GM21786 (cell line): Measurements from ENCODE around the gene HECTD4.
"Not testable (repeated sequence)": the region's sequence is repeated elsewhere in the genome, so short reads cannot be mapped to it uniquely, and the experiment has no call there.

Experiments
- ATAC-seq: cut with Tn5 transposase; IDR thresholded peaks from one replicate; pipeline ENCODE4 v1.9.1; 2021; ENCODE audit not compliant: unreplicated experiment

HECTD4 gene

GRCh38 chr12:112164011-112164660 lies 218.1 kb downstream of the HECTD4 start:
- no peak for ATAC-seq

- no peak for ATAC-seq
Observed at GRCh38 chr12:112163471-112163991, 218.7 kb downstream of the HECTD4 start.

DNA sequence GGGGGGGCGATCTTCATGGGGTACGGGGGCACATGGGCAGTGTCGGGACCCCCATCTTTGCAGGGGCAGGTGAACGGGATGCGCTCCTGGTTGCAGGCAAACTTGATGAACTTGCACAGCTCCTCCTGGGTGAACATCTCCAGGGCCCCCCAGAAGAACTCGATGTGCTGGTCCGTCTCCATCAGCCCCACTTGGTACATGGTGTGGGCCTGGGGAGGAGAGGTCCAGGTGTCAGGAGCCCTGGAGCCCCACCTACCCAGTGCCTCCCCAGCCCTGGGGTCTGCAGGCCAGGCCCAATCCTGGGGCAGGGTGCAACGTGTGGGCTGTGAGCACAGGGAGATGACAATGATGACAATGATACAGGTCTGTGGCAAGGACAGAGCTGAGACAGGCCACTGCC lies 219.2 kb downstream of the HECTD4 start:
- no peak for ATAC-seq

DNA sequence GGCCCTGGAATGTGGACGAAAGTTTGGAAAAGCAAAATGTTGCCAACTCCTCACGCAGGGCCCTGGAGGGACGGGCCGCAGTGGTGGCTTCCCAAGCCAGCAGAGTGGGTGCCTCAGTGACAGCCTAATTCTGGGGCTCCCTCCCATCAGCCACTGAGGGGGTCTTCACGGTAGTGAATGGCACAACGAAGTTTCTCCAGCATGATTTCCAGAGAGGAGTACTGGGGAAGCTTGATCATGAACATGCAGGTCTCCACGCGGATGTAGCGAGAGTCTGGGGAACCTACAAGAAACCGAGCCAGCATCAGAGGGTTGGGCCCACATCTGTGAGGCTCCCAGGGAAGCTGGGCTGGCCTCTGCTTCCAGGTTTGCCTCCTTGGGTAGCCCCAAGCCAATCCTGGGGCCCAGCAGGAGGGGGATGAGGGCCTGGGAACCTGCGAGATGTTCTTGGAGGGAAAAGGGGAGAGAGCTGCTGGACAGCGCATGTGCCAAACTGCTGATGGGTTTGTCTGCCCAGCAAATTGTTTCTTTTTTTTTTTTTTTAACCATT lies 219.9 kb downstream of the HECTD4 start:
- ATAC-seq = no peak

- ATAC-seq = no peak
Observed at GRCh38 chr12:112161711-112162110, 220.5 kb downstream of the HECTD4 start.

DNA sequence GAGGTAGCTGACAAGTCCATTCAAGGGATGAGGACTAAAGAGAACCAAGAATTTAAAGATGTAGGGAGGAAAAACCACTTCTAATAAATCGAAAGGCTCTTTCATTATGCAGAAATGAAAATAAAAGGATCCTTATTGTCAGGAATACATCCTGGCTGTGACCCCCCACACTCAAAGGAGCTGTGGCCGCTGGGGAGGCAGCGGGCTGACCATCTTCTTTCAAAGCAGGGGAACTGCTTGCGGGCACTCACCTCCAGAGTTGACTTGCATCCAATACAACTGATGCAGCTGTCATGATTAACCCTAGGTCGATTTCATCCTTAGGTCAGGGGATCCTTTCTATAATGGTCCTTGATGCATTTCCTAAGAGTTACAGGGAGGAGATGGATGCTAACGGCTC lies 221.6 kb downstream of the HECTD4 start:
- ATAC-seq = no peak

DNA sequence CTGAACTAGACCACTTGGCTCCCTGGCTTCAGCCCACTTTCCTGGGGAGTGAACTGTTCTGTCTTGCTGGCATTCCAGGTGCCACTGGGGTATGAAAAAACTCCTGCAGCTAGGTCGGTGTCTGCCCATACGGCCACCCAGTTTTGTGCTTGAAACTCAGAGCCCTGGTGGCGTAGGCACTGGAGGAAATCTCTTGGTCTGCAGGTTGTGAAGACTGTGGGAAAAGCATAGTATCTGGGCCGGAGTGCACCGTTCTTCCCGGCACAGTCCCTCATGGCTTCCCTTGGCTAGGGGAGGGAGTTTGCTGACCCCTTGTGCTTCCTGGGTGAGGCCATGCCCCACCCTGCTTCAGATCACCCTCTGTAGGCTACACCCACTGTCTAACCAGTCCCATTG lies 223.1 kb downstream of the HECTD4 start:
- ATAC-seq = no peak

- not testable (repeated sequence) for ATAC-seq
Observed at GRCh38 chr12:112158461-112159145, 223.6 kb downstream of the HECTD4 start.

DNA sequence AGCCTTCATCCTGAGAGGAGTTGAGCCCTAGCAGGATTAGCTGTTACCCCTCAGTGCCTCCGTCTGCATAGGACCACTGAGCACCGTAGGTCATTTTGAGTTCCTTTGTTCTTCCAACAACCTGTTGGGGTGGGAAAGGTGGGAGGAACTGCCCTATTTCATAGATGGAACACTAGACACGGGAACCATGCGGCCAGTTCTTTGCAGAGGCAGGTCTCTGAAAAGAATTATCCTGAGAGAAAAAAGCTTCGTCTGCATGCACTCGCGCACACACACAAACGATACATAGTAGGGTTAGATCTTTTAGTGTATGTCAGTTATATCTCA lies 228.4 kb downstream of the HECTD4 start:
- no peak for ATAC-seq

- ATAC-seq = no peak
Observed at GRCh38 chr12:112153181-112153892, 228.9 kb downstream of the HECTD4 start.

DNA sequence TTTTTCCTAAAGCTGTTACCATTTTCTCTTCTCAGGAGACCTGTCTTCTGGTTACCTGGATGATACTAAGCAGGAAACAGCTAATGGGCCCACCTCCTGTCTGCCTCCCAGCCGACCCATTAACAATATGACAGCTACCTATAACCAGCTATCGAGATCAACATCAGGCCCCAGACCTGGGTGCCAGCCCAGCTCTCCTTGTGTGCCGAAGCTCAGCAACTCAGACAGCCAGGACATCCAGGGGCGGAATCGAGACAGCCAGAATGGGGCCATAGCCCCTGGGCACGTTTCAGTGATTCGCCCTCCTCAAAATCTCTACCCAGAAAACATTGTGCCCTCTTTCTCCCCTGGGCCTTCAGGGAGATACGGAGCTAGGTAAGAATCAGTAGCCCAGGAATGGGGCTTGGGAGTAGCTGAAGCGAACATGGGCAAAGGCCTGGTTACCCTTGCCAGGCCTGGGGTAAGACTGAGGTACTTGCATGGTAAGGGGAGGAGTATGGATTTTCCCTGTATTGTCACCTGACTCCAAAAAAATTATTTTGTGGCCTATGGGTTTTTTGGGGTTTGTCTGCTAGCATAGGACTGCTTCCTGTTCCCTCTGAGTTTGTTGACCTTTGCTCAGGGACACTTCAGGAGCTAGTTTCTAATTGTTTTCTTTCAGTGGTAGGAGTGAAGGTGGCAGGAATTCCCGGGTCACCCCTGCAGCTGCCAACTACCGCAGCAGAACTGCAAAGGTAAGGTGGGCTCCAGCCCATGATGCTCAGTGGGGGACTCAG lies 230.3 kb downstream of the HECTD4 start:
- no peak for ATAC-seq

DNA sequence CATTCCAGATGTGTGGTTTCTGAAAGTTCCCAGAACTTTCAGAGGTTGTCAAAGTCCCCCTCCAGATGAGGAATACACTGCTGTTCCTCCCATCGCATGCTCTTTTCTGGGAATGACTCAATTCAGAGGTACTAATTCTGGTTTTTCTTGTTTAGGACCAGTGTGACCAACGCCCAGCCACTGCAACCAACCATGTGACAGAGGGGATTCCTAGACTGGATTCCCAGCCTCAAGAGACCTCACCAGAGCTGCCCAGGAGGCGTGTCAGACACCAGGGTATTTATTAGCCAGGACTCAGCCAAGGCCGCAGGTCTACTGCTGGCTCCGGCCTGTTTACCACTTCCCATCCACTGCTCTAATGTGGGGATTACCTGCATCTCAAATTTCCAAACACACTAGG lies 232.6 kb downstream of the HECTD4 start:
- ATAC-seq = no peak

- no peak for ATAC-seq
Observed at GRCh38 chr12:112148031-112148513, 234.2 kb downstream of the HECTD4 start.

DNA sequence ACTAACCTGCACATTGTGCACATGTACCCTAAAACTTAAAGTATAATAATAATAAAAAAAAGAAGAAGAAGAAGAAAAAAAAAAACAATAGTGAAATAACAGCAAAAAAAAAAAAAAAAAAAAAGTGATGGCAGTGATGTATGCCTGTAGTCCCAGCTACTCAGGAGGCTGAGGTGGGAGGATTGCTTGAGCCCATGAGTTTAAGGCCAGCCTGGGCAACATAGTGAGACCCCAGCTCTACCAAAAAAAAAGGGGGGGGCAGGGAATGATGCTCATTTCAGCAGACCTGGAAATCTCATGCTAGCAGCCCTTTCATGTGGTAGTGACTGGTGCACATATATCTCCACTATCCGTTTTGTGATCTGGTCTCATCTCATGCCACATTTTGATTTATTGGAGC lies 236.1 kb downstream of the HECTD4 start:
- ATAC-seq = no peak

GRCh38 chr12:112140728-112141127 lies 241.5 kb downstream of the HECTD4 start:
- no peak for ATAC-seq

GRCh38 chr12:112134731-112135130 lies 247.5 kb downstream of the HECTD4 start:
- no peak for ATAC-seq

GRCh38 chr12:112133418-112133817 lies 248.8 kb downstream of the HECTD4 start:
- no peak for ATAC-seq

DNA sequence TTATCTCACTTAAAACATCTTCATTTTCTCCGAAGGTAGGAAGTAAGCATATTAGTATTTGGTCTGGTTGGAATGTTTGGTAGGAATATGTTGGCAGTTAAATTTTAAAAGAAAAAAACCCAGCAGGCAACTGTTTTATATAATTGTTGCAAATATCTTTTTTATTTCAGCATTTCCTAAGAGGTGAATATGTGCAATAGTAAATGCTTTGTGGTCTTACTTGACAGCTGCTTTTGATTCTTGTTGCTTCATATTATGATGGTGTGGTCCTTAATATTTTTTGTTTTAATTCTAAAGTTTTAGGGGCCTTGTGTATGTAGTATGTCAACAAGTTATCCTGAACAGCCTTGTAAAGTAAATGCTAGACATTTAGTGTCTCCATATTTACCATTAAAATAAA lies 250.5 kb downstream of the HECTD4 start:
- no peak for ATAC-seq

GRCh38 chr12:112130441-112130998 lies 251.7 kb downstream of the HECTD4 start:
- peak; percentile 64 for ATAC-seq

DNA sequence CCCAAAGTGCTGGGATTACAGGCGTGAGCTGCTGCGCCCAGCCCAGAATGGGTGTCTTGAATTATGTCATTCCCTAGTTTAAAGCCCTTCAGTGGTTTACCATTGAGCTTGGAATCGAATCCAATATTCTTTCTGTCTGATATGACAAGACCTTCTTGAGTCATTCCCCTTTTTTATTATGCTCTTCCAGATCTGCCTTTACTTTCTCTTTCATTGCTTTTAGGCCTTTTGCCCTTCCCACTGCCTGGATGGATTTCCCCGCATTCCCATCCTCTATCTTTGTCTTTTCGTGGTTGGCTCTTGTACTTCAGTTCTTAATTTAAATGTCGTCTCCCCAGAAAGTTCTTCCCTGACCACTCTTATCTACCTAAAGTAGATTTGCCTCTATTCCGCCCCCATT lies 255.3 kb downstream of the HECTD4 start:
- no peak for ATAC-seq
